ENCODE measurements around the gene KCNJ8. TPM values are rescaled to one million over a fixed set of nuclear protein-coding genes. Genes with fewer than 3 reads are reported as not detected.

The KCNJ8 gene
- total RNA-seq, 1 donor from 2014 or later, result not detected

DNA sequence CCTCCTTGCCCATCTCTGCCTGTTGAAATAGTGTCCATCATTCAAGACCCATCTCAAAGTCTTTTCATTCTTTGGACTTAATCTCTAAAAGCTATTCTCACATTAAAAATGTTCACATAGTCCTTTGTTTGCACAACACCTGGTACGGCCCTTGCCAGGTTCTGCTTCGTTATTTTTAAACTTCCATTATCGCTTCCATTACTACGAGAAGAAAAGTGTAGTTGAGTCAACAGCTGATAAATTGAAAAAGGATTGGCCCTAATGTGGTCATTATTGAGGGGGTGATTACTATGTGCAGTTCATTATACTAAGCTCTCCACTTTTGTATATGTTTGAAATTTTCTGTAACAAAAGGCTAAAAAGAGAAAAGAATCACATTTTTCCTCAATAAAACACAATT lies 17.8 kb downstream of the KCNJ8 start:
- Mint-ChIP-seq H3K9me3 (no peaks in the 10 kb centered on the region), H3K27me3 (ENCODE audit: insufficient read depth, low read depth) (no peaks in the 10 kb centered on the region), H3K27ac (no peak overlapping the region), H3K4me1 (no peaks in the 10 kb centered on the region), H3K4me3 (no peak overlapping the region), H3K36me3 (no peaks in the 10 kb centered on the region)
- no peak overlapping the region for H3K9ac ChIP-seq
- TF ChIP-seq EZH2phosphoT487 (IDR thresholded peaks at IDR 0.05), result no peak
- TF ChIP-seq, protein P1, sequence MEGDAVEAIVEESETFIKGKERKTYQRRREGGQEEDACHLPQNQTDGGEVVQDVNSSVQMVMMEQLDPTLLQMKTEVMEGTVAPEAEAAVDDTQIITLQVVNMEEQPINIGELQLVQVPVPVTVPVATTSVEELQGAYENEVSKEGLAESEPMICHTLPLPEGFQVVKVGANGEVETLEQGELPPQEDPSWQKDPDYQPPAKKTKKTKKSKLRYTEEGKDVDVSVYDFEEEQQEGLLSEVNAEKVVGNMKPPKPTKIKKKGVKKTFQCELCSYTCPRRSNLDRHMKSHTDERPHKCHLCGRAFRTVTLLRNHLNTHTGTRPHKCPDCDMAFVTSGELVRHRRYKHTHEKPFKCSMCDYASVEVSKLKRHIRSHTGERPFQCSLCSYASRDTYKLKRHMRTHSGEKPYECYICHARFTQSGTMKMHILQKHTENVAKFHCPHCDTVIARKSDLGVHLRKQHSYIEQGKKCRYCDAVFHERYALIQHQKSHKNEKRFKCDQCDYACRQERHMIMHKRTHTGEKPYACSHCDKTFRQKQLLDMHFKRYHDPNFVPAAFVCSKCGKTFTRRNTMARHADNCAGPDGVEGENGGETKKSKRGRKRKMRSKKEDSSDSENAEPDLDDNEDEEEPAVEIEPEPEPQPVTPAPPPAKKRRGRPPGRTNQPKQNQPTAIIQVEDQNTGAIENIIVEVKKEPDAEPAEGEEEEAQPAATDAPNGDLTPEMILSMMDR (IDR thresholded peaks at IDR 0.05), result no peak
- TF ChIP-seq EZH2 (IDR thresholded peaks at IDR 0.05), result no peak
- no peak overlapping the region for H3K4me3 ChIP-seq
- H3K79me2 ChIP-seq (ENCODE audit: low read depth), result no peaks in the 10 kb centered on the region
- H3F3A ChIP-seq (ENCODE audit: low read depth), result no peaks in the 10 kb centered on the region
- H2AFZ ChIP-seq (replicated peaks), result no peak overlapping the region
- no peaks in the 10 kb centered on the region for H3K4me1 ChIP-seq
- H3K4me2 ChIP-seq, result no peak overlapping the region
- H3K9me3 ChIP-seq (ENCODE audit: low read depth), result no peaks in the 10 kb centered on the region
- no peaks in the 10 kb centered on the region for H3K27me3 ChIP-seq
- no peak overlapping the region for H3K27ac ChIP-seq
- DNase-seq (ENCODE audit: low spot score), result no peak
- H4K20me1 ChIP-seq (ENCODE audit: low read depth), result no peaks in the 10 kb centered on the region
- H3K36me3 ChIP-seq, result no peaks in the 10 kb centered on the region

DNA sequence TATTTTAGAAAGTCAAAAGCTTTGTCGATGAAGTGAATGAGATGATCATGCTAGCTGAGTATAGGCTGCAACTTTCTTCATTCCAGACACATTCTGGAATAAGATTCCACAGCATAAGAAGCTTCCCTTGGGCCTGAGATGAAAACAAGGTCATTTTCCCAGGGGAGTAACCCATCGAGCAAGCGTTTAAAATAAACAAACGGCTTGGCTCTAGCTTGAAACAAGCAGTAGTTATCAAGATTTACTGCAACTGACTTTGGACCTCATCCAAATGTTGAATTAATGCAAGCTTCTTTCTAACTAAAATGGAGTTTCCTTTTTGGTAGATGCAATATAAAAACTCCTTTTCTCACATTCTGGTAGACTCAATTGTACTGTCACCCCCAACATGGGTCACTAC lies 23.0 kb downstream of the KCNJ8 start:
- Histone ChIP-seq H3K36me3 (no peaks in the 10 kb centered on the region), H2AFZ (replicated peaks) (no peak overlapping the region), H3K27ac (no peak overlapping the region), H3K79me2 (ENCODE audit: low read depth) (no peaks in the 10 kb centered on the region), H4K20me1 (ENCODE audit: low read depth) (no peaks in the 10 kb centered on the region), H3K4me1 (no peaks in the 10 kb centered on the region), H3K4me2 (no peak overlapping the region), H3K4me3 (no peak overlapping the region), H3F3A (ENCODE audit: low read depth) (no peaks in the 10 kb centered on the region), H3K27me3 (no peaks in the 10 kb centered on the region), H3K9ac (no peak overlapping the region), H3K9me3 (ENCODE audit: low read depth) (no peaks in the 10 kb centered on the region)
- TF ChIP-seq, protein P1 (IDR thresholded peaks at IDR 0.05), result no peak
- no peak for TF ChIP-seq EZH2 (IDR thresholded peaks at IDR 0.05)
- no peak for TF ChIP-seq EZH2phosphoT487 (IDR thresholded peaks at IDR 0.05)
- H3K4me1 Mint-ChIP-seq, result no peaks in the 10 kb centered on the region
- peaks cover under 1% of the 10 kb centered on the region for H3K27me3 Mint-ChIP-seq (ENCODE audit: insufficient read depth, low read depth)
- no peak for DNase-seq (ENCODE audit: low spot score)
- no peaks in the 10 kb centered on the region for H3K9me3 Mint-ChIP-seq
- H3K36me3 Mint-ChIP-seq, result no peaks in the 10 kb centered on the region
- no peak overlapping the region for H3K4me3 Mint-ChIP-seq
- no peak overlapping the region for H3K27ac Mint-ChIP-seq

DNA sequence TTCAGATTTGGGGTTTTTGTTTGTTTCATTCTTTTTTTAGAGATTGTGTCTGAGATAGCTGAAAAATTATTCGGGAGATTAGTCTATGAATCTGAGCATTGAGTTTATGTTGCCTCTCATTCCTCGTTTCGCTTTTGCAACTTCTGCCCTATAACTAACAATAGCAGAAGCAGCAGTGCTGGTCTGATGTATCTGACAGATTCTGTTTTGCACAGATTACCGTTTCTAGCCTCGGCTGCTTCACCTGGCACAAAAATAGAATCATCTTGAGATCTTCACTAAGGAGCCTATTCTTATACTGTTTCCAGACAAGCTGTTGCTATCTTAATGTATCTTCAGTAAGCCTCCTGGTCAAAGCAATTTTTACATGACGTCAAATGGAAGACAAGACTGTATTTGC lies 29.2 kb downstream of the KCNJ8 start:
- H3K4me1 Mint-ChIP-seq, result no peaks in the 10 kb centered on the region

More for the DNA sequence above, 29.2 kb downstream of the KCNJ8 start:
- H3K9me3 Mint-ChIP-seq, result peaks cover 4% of the 10 kb centered on the region
- H3K4me3 Mint-ChIP-seq, result no peak overlapping the region
- TF ChIP-seq EZH2phosphoT487 (IDR thresholded peaks at IDR 0.05) (no peak), EZH2 (IDR thresholded peaks at IDR 0.05) (no peak)
- TF ChIP-seq, protein P1 (IDR thresholded peaks at IDR 0.05), result no peak
- Histone ChIP-seq H3K4me1 (no peaks in the 10 kb centered on the region), H3K27me3 (no peaks in the 10 kb centered on the region), H3K36me3 (no peaks in the 10 kb centered on the region), H3K9ac (no peak overlapping the region), H3F3A (ENCODE audit: low read depth) (no peaks in the 10 kb centered on the region), H4K20me1 (ENCODE audit: low read depth) (no peaks in the 10 kb centered on the region), H3K4me2 (no peak overlapping the region), H3K79me2 (ENCODE audit: low read depth) (no peaks in the 10 kb centered on the region), H3K27ac (no peak overlapping the region), H3K4me3 (no peak overlapping the region), H3K9me3 (ENCODE audit: low read depth) (no peaks in the 10 kb centered on the region), H2AFZ (replicated peaks) (no peak overlapping the region)
- no peaks in the 10 kb centered on the region for H3K36me3 Mint-ChIP-seq
- H3K27me3 Mint-ChIP-seq (ENCODE audit: insufficient read depth, low read depth), result peaks cover 2% of the 10 kb centered on the region
- no peak for DNase-seq (ENCODE audit: low spot score)
- no peak overlapping the region for H3K27ac Mint-ChIP-seq
